ENCODE measurements around the gene OSBPL3. TPM values are rescaled to one million over a fixed set of nuclear protein-coding genes. Genes with fewer than 3 reads are reported as not detected.

Gene OSBPL3
- total RNA-seq, 1 donor, result 9.3 TPM

GRCh38 chr7:24970676-24971075 lies 9.3 kb downstream of the OSBPL3 start:
- Histone ChIP-seq H3K4me1 (ENCODE audit: insufficient read depth, low read length) (peaks cover 28% of the 10 kb centered on the region), H3K4me3 (ENCODE audit: low read length) (no peak overlapping the region), H3K27me3 (ENCODE audit: insufficient read depth, low read length) (no peaks in the 10 kb centered on the region), H3K9me3 (ENCODE audit: low read depth, low read length) (no peaks in the 10 kb centered on the region)

GRCh38 chr7:24968165-24968564 lies 11.8 kb downstream of the OSBPL3 start:
- Histone ChIP-seq H3K4me3 (ENCODE audit: low read length) (no peak overlapping the region), H3K9me3 (ENCODE audit: low read depth, low read length) (no peaks in the 10 kb centered on the region), H3K27me3 (ENCODE audit: insufficient read depth, low read length) (no peaks in the 10 kb centered on the region), H3K4me1 (ENCODE audit: insufficient read depth, low read length) (peaks cover 41% of the 10 kb centered on the region)

- H3K4me3 ChIP-seq (ENCODE audit: low read length), result no peak overlapping the region
- peaks cover 45% of the 10 kb centered on the region for H3K4me1 ChIP-seq (ENCODE audit: insufficient read depth, low read length)
- no peaks in the 10 kb centered on the region for H3K9me3 ChIP-seq (ENCODE audit: low read depth, low read length)
Measured at GRCh38 chr7:24967696-24968095, 12.3 kb downstream of the OSBPL3 start.

GRCh38 chr7:24966802-24967201 lies 13.2 kb downstream of the OSBPL3 start:
- Histone ChIP-seq H3K27me3 (ENCODE audit: insufficient read depth, low read length) (no peaks in the 10 kb centered on the region), H3K4me1 (ENCODE audit: insufficient read depth, low read length) (peaks cover 45% of the 10 kb centered on the region), H3K4me3 (ENCODE audit: low read length) (no peak overlapping the region)

More at GRCh38 chr7:24967696-24968095, 12.3 kb downstream of the OSBPL3 start:
- no peaks in the 10 kb centered on the region for H3K27me3 ChIP-seq (ENCODE audit: insufficient read depth, low read length)

GRCh38 chr7:24965831-24966708 lies 13.9 kb downstream of the OSBPL3 start:
- H3K4me3 ChIP-seq (ENCODE audit: low read length), result no peak overlapping the region
- peaks cover 43% of the 10 kb centered on the region for H3K4me1 ChIP-seq (ENCODE audit: insufficient read depth, low read length)

More at GRCh38 chr7:24966802-24967201, 13.2 kb downstream of the OSBPL3 start:
- no peaks in the 10 kb centered on the region for H3K9me3 ChIP-seq (ENCODE audit: low read depth, low read length)

GRCh38 chr7:24964191-24964590 lies 15.8 kb downstream of the OSBPL3 start:
- peaks cover 38% of the 10 kb centered on the region for H3K4me1 ChIP-seq (ENCODE audit: insufficient read depth, low read length)
- no peaks in the 10 kb centered on the region for H3K9me3 ChIP-seq (ENCODE audit: low read depth, low read length)
- H3K4me3 ChIP-seq (ENCODE audit: low read length), result no peak overlapping the region
- H3K27me3 ChIP-seq (ENCODE audit: insufficient read depth, low read length), result no peaks in the 10 kb centered on the region

More at GRCh38 chr7:24965831-24966708, 13.9 kb downstream of the OSBPL3 start:
- Histone ChIP-seq H3K27me3 (ENCODE audit: insufficient read depth, low read length) (no peaks in the 10 kb centered on the region), H3K9me3 (ENCODE audit: low read depth, low read length) (no peaks in the 10 kb centered on the region)

GRCh38 chr7:24963218-24963617 lies 16.8 kb downstream of the OSBPL3 start:
- Histone ChIP-seq H3K4me1 (ENCODE audit: insufficient read depth, low read length) (peaks cover 38% of the 10 kb centered on the region), H3K9me3 (ENCODE audit: low read depth, low read length) (no peaks in the 10 kb centered on the region), H3K27me3 (ENCODE audit: insufficient read depth, low read length) (no peaks in the 10 kb centered on the region), H3K4me3 (ENCODE audit: low read length) (no peak overlapping the region)

- Histone ChIP-seq H3K4me3 (ENCODE audit: low read length) (no peak overlapping the region), H3K27me3 (ENCODE audit: insufficient read depth, low read length) (no peaks in the 10 kb centered on the region), H3K4me1 (ENCODE audit: insufficient read depth, low read length) (peaks cover 38% of the 10 kb centered on the region), H3K9me3 (ENCODE audit: low read depth, low read length) (no peaks in the 10 kb centered on the region)
Measured at GRCh38 chr7:24962418-24962962, 17.5 kb downstream of the OSBPL3 start.

GRCh38 chr7:24959735-24960485 lies 20.1 kb downstream of the OSBPL3 start:
- Histone ChIP-seq H3K9me3 (ENCODE audit: low read depth, low read length) (no peaks in the 10 kb centered on the region), H3K4me3 (ENCODE audit: low read length) (no peak overlapping the region), H3K4me1 (ENCODE audit: insufficient read depth, low read length) (peaks cover 23% of the 10 kb centered on the region), H3K27me3 (ENCODE audit: insufficient read depth, low read length) (no peaks in the 10 kb centered on the region)

- Histone ChIP-seq H3K4me1 (ENCODE audit: insufficient read depth, low read length) (peaks cover 16% of the 10 kb centered on the region), H3K4me3 (ENCODE audit: low read length) (no peak overlapping the region), H3K27me3 (ENCODE audit: insufficient read depth, low read length) (no peaks in the 10 kb centered on the region), H3K9me3 (ENCODE audit: low read depth, low read length) (no peaks in the 10 kb centered on the region)
Measured at GRCh38 chr7:24958399-24958798, 21.6 kb downstream of the OSBPL3 start.

- Histone ChIP-seq H3K4me3 (ENCODE audit: low read length) (no peak overlapping the region), H3K4me1 (ENCODE audit: insufficient read depth, low read length) (no peaks in the 10 kb centered on the region), H3K27me3 (ENCODE audit: insufficient read depth, low read length) (no peaks in the 10 kb centered on the region), H3K9me3 (ENCODE audit: low read depth, low read length) (no peaks in the 10 kb centered on the region)
Measured at GRCh38 chr7:24956021-24956420, 24.0 kb downstream of the OSBPL3 start.

GRCh38 chr7:24955313-24955712 lies 24.7 kb downstream of the OSBPL3 start:
- no peaks in the 10 kb centered on the region for H3K27me3 ChIP-seq (ENCODE audit: insufficient read depth, low read length)
- H3K4me3 ChIP-seq (ENCODE audit: low read length), result no peak overlapping the region
- H3K4me1 ChIP-seq (ENCODE audit: insufficient read depth, low read length), result no peaks in the 10 kb centered on the region
- H3K9me3 ChIP-seq (ENCODE audit: low read depth, low read length), result no peaks in the 10 kb centered on the region

GRCh38 chr7:24952464-24952863 lies 27.5 kb downstream of the OSBPL3 start:
- Histone ChIP-seq H3K4me3 (ENCODE audit: low read length) (no peak overlapping the region), H3K27me3 (ENCODE audit: insufficient read depth, low read length) (no peaks in the 10 kb centered on the region), H3K4me1 (ENCODE audit: insufficient read depth, low read length) (no peaks in the 10 kb centered on the region), H3K9me3 (ENCODE audit: low read depth, low read length) (no peaks in the 10 kb centered on the region)

GRCh38 chr7:24951441-24951980 lies 28.5 kb downstream of the OSBPL3 start:
- Histone ChIP-seq H3K9me3 (ENCODE audit: low read depth, low read length) (no peaks in the 10 kb centered on the region), H3K27me3 (ENCODE audit: insufficient read depth, low read length) (no peaks in the 10 kb centered on the region), H3K4me1 (ENCODE audit: insufficient read depth, low read length) (no peaks in the 10 kb centered on the region), H3K4me3 (ENCODE audit: low read length) (no peak overlapping the region)

GRCh38 chr7:24949884-24950283 lies 30.1 kb downstream of the OSBPL3 start:
- Histone ChIP-seq H3K27me3 (ENCODE audit: insufficient read depth, low read length) (no peaks in the 10 kb centered on the region), H3K9me3 (ENCODE audit: low read depth, low read length) (no peaks in the 10 kb centered on the region), H3K4me3 (ENCODE audit: low read length) (no peak overlapping the region), H3K4me1 (ENCODE audit: insufficient read depth, low read length) (no peaks in the 10 kb centered on the region)
